NB4 (cell line): ENCODE results near the gene CTNNA2.

Source experiments
- POLR2A ChIP-seq: IDR thresholded peaks from 2 replicates; pipeline ENCODE4 v1.6.1; 2011; ENCODE audit warnings: mild to moderate bottlenecking; ENCODE audit not compliant: insufficient read length; ENCODE audit errors: extremely low read depth
- TF ChIP-seq, protein P1 (sequence below): IDR thresholded peaks from one replicate; pipeline ENCODE4 v1.5.1; 2012; ENCODE audit warnings: low read depth, low read length

DNA sequence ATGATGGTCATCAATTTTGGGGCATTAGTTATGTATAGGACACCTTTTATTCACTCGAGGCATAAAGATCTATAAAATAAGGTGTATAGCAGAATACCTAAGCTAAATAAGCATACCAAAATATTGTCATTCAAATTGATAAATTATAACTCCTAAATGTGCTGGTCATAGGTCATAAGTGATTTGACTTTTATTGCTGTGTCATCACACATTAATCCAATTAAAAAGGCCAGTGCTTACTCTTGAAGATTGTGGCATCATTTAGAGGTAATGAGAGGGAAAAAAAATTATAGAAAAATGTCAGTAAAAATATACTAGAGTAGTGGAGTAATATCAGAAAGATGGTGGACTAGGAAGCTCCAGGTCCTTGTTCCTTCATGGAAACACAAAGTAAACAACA is 1138.6 kb downstream of the CTNNA2 start:
- TF ChIP-seq, protein P1, sequence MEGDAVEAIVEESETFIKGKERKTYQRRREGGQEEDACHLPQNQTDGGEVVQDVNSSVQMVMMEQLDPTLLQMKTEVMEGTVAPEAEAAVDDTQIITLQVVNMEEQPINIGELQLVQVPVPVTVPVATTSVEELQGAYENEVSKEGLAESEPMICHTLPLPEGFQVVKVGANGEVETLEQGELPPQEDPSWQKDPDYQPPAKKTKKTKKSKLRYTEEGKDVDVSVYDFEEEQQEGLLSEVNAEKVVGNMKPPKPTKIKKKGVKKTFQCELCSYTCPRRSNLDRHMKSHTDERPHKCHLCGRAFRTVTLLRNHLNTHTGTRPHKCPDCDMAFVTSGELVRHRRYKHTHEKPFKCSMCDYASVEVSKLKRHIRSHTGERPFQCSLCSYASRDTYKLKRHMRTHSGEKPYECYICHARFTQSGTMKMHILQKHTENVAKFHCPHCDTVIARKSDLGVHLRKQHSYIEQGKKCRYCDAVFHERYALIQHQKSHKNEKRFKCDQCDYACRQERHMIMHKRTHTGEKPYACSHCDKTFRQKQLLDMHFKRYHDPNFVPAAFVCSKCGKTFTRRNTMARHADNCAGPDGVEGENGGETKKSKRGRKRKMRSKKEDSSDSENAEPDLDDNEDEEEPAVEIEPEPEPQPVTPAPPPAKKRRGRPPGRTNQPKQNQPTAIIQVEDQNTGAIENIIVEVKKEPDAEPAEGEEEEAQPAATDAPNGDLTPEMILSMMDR: no peak
- no peak for TF ChIP-seq POLR2A
